Karpas-422 (cell line): ENCODE data around the gene FBRSL1. TPM values are rescaled to one million over a fixed set of nuclear protein-coding genes. Genes with fewer than 3 reads are reported as not detected.

Experiments
- DNase-seq: peaks from one replicate; pipeline ENCODE4 v3.0.0-alpha.2; 2015
- H2AFZ ChIP-seq: fragments of 200-600 bp; sonication (generic); 2 replicates; pipeline ENCODE4 v1.6.1; 2014; ENCODE audit warnings: antibody characterized with exemption, low read length, mixed read lengths
- H3K27ac ChIP-seq: fragments of 200-600 bp; sonication (generic); 2 replicates; pipeline ENCODE4 v1.5.1; 2014; ENCODE audit warnings: mild to moderate bottlenecking, low read length, moderate library complexity
- H3K27me3 ChIP-seq: fragments of 200-600 bp; sonication (generic); 2 replicates; pipeline ENCODE4 v1.6.1; 2014; ENCODE audit warnings: low read length, mixed read lengths
- H3K36me3 ChIP-seq: fragments of 200-600 bp; sonication (generic); 2 replicates; pipeline ENCODE4 v1.6.1; 2014; ENCODE audit warnings: low read length, mixed read lengths; ENCODE audit not compliant: insufficient read depth
- H3K4me1 ChIP-seq: fragments of 200-600 bp; sonication (generic); 2 replicates; pipeline ENCODE4 v1.6.1; 2014; ENCODE audit warnings: mild to moderate bottlenecking, low read length, mixed read lengths
- H3K4me2 ChIP-seq: fragments of 200-600 bp; sonication (generic); 2 replicates; pipeline ENCODE4 v1.6.1; 2014; ENCODE audit warnings: low read length, low read depth, mild to moderate bottlenecking; ENCODE audit not compliant: poor library complexity, severe bottlenecking
- H3K4me3 ChIP-seq: fragments of 200-600 bp; sonication (generic); 2 replicates; pipeline ENCODE4 v1.5.1; 2014; ENCODE audit warnings: mild to moderate bottlenecking, antibody characterized with exemption, low read length, mixed read lengths
- H3K79me2 ChIP-seq: fragments of 200-600 bp; sonication (generic); 2 replicates; pipeline ENCODE4 v1.6.1; 2014; ENCODE audit warnings: mild to moderate bottlenecking, low read length, mixed read lengths
- H3K9ac ChIP-seq: fragments of 200-600 bp; sonication (generic); 2 replicates; pipeline ENCODE4 v1.6.0; 2014; ENCODE audit warnings: low read length
- H3K9me2 ChIP-seq: fragments of 200-600 bp; sonication (generic), shearing (Covaris generic); replicated peaks from 2 replicates; pipeline ENCODE4 v1.6.0; 2014; ENCODE audit warnings: mild to moderate bottlenecking, low read length, moderate library complexity; ENCODE audit not compliant: insufficient read depth
- H3K9me3 ChIP-seq: fragments of 300-700, 200-600 bp; sonication (generic); 2 replicates; pipeline ENCODE4 v1.6.1; 2014; ENCODE audit warnings: low read length, mixed read lengths
- H4K20me1 ChIP-seq: fragments of 200-600 bp; sonication (generic); 2 replicates; pipeline ENCODE4 v1.6.1; 2014; ENCODE audit warnings: mild to moderate bottlenecking, antibody characterized with exemption, low read length, low read depth; ENCODE audit not compliant: insufficient read depth
- total RNA-seq: library from RNA; depleted of rRNA; stranded (reverse); fragments of >200 nt; shearing (Covaris generic); gene quantifications from 2 replicates; pipeline ENCODE4 v1.2.3, GENCODE V29; 2014; ENCODE audit warnings: low replicate concordance

FBRSL1 gene
- total RNA-seq, 1 experiment from 2014 or later = 4.0 TPM

- Histone ChIP-seq H3K9ac (no peak overlapping the region), H4K20me1 (no peaks in the 10 kb centered on the region), H3K4me1 (no peaks in the 10 kb centered on the region)
These were observed 55.4 kb downstream of the FBRSL1 start for GRCh38 chr12:132545164-132545953.

DNA sequence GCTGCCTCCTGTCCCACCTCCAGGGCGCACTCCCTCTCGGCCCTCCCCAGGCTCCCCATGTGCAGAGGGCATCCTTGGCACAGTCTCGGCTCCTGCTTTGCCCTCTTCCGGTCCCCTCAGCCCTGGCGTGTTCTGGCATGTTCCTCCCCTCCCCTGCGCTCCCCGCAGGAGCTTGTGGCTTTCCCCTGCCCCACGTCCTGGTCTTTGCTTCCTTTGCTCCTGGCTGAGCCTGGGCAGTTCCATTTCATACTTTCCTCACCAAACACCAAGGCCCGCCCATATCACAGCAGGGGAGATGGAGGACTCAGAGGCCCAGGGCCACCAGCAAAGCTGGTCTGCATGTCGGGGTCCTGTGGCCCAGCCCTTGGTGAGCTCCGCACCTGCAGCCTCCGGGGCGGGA is 56.0 kb downstream of the FBRSL1 start:
- no peak for DNase-seq
- no peak overlapping the region for H3K9ac ChIP-seq
- no peaks in the 10 kb centered on the region for H3K9me2 ChIP-seq
- no peak overlapping the region for H3K4me3 ChIP-seq
- H3K36me3 ChIP-seq = no peaks in the 10 kb centered on the region
- H4K20me1 ChIP-seq = no peaks in the 10 kb centered on the region
- no peaks in the 10 kb centered on the region for H3K27me3 ChIP-seq
- H3K79me2 ChIP-seq = no peaks in the 10 kb centered on the region
- no peak overlapping the region for H2AFZ ChIP-seq
- H3K27ac ChIP-seq = no peak overlapping the region
- H3K4me1 ChIP-seq = no peaks in the 10 kb centered on the region
- no peak overlapping the region for H3K4me2 ChIP-seq
- no peaks in the 10 kb centered on the region for H3K9me3 ChIP-seq

More at GRCh38 chr12:132545164-132545953, 55.4 kb downstream of the FBRSL1 start:
- Histone ChIP-seq H3K79me2 (no peaks in the 10 kb centered on the region), H3K27ac (no peak overlapping the region), H3K36me3 (no peaks in the 10 kb centered on the region), H3K4me2 (no peak overlapping the region), H2AFZ (no peak overlapping the region), H3K27me3 (no peaks in the 10 kb centered on the region), H3K9me2 (no peaks in the 10 kb centered on the region), H3K9me3 (no peaks in the 10 kb centered on the region), H3K4me3 (no peak overlapping the region)
- DNase-seq = no peak

- Histone ChIP-seq H2AFZ (no peak overlapping the region), H3K4me2 (no peak overlapping the region), H3K27me3 (no peaks in the 10 kb centered on the region), H3K4me1 (no peaks in the 10 kb centered on the region), H3K36me3 (no peaks in the 10 kb centered on the region), H4K20me1 (no peaks in the 10 kb centered on the region), H3K9me2 (no peaks in the 10 kb centered on the region), H3K4me3 (no peak overlapping the region), H3K79me2 (no peaks in the 10 kb centered on the region), H3K27ac (no peak overlapping the region), H3K9ac (no peak overlapping the region), H3K9me3 (no peaks in the 10 kb centered on the region)
- no peak for DNase-seq
These were observed 56.7 kb downstream of the FBRSL1 start for GRCh38 chr12:132546647-132547046.

DNA sequence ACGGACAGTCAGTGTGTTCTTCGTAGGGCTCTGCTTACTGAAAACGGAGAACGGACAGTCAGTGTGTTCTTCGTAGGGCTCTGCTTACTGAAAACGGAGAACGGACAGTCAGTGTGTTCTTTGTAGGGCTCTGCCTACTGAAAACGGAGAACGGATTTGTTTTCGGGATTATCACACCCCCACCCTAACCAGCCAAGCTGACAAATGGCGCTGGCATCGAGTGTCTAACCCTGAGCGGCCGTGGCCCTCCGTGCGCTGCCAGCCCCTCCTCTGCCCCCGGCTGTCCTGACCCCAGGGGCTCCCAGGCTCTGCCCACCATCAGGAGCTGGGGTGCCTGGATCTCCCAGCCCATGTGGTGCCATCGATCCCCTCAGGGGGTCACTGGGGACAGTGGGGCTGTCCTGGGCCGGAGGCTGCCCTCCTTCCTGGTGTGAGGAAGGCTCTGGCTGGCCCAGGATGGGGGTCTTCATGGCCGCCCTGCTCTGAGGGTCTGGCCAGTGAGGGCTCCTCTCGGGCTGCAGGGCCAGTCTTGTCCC is 57.3 kb downstream of the FBRSL1 start:
- no peak overlapping the region for H3K9ac ChIP-seq
- H3K79me2 ChIP-seq = no peaks in the 10 kb centered on the region
- no peaks in the 10 kb centered on the region for H3K4me1 ChIP-seq
- H3K9me3 ChIP-seq = no peaks in the 10 kb centered on the region
- no peak overlapping the region for H3K27ac ChIP-seq
- H3K4me2 ChIP-seq = no peak overlapping the region
- no peak overlapping the region for H2AFZ ChIP-seq
- DNase-seq = no peak
- H3K4me3 ChIP-seq = no peak overlapping the region
- H4K20me1 ChIP-seq = no peaks in the 10 kb centered on the region
- no peaks in the 10 kb centered on the region for H3K27me3 ChIP-seq
- no peaks in the 10 kb centered on the region for H3K36me3 ChIP-seq
- no peaks in the 10 kb centered on the region for H3K9me2 ChIP-seq

- no peak overlapping the region for H2AFZ ChIP-seq
- no peaks in the 10 kb centered on the region for H3K9me3 ChIP-seq
- no peaks in the 10 kb centered on the region for H3K36me3 ChIP-seq
- H3K4me3 ChIP-seq = no peak overlapping the region
- H4K20me1 ChIP-seq = no peaks in the 10 kb centered on the region
- no peaks in the 10 kb centered on the region for H3K79me2 ChIP-seq
- DNase-seq = no peak
- no peak overlapping the region for H3K9ac ChIP-seq
- H3K4me1 ChIP-seq = no peaks in the 10 kb centered on the region
- no peak overlapping the region for H3K4me2 ChIP-seq
- no peaks in the 10 kb centered on the region for H3K27me3 ChIP-seq
- H3K27ac ChIP-seq = no peak overlapping the region
- no peaks in the 10 kb centered on the region for H3K9me2 ChIP-seq
These were observed 58.6 kb downstream of the FBRSL1 start for GRCh38 chr12:132548430-132549058.

DNA sequence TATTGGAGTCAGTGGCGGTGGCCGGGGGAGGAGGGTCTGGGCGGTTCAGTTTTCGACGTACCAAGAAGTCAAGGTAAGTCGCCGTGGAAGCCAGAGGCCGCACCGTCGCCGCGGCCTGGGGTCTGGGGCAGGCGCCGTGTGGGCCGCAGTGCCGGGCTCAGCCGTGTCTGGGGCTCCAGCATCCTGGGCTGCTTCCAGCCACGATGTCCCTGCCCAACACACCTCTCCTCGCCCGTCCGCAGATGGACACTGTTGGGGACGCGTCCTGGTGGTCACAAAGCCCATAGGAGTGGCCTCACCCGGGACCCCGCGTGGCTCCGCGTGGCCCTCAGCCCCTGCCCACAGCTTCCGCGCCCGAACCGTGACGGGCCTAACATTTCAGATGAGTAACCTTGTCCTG is 59.1 kb downstream of the FBRSL1 start:
- Histone ChIP-seq H3K4me1 (no peaks in the 10 kb centered on the region), H3K27me3 (no peaks in the 10 kb centered on the region), H3K9me3 (no peaks in the 10 kb centered on the region), H3K4me2 (no peak overlapping the region), H3K4me3 (no peak overlapping the region), H3K27ac (no peak overlapping the region), H4K20me1 (no peaks in the 10 kb centered on the region), H3K36me3 (no peaks in the 10 kb centered on the region), H3K9me2 (no peaks in the 10 kb centered on the region), H2AFZ (no peak overlapping the region), H3K79me2 (no peaks in the 10 kb centered on the region), H3K9ac (no peak overlapping the region)
- no peak for DNase-seq

DNA sequence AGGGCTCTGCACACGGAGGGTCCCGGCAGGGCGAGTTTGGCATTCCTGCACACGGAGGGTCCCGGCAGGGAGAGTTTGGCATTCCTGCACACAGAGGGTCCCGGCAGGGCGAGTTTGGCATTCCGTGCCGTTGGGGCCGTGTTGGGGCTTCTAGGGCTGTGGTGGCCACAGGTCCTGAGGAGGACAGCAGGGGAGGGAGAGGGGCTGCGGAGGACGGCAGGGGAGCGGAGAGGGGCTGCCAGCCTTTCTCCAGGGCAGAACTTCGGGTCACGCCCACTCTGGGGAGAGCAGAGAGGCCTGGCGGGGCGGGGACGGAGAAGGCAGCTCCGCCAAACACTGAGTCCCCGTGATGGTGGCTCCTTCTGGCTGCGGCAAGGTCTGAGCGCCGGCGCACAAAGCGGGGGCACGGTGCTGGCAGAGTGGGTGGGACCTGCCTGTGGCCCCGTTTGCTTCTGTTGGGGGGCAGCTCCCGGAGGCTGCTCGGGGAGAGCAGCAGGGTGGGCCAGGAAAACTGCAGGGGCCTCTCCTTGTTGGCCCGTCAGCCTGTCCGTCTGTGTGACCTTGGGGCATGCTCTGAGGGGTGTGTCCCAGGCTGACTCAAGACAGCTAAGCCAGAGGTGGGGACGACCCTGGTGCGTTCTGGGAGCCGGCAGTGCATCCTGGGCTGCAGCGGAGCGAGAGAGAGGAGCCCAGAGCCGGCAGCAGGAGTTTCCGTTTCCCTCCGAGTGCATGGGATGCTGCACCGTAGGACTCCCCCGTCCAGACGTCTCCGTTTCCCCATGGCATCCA is 60.3 kb downstream of the FBRSL1 start:
- no peaks in the 10 kb centered on the region for H3K4me1 ChIP-seq
- H4K20me1 ChIP-seq = no peaks in the 10 kb centered on the region
- no peaks in the 10 kb centered on the region for H3K9me3 ChIP-seq
- H3K79me2 ChIP-seq = no peaks in the 10 kb centered on the region
- H2AFZ ChIP-seq = no peak overlapping the region
- H3K9ac ChIP-seq = no peak overlapping the region
- H3K27ac ChIP-seq = no peak overlapping the region
- H3K4me3 ChIP-seq = no peak overlapping the region
- DNase-seq = no peak
- H3K9me2 ChIP-seq = no peaks in the 10 kb centered on the region
- H3K4me2 ChIP-seq = no peak overlapping the region
- H3K36me3 ChIP-seq = no peaks in the 10 kb centered on the region
- H3K27me3 ChIP-seq = no peaks in the 10 kb centered on the region
